K562 (cell line): ENCODE data around the gene ZKSCAN3. TPM values are rescaled to one million over a fixed set of nuclear protein-coding genes. Genes with fewer than 3 reads are reported as not detected.

Source experiments
- ATAC-seq: fragments of 200-7000 bp; cut with Tn5 transposase; 3 replicates; pipeline ENCODE4 v1.9.1; 2020; ENCODE audit warnings: moderate library complexity
- BruUV-seq: library from RNA; stranded (reverse); fragments of 400-500 nt; replicated peaks from 2 replicates; lab custom pipeline; 2021; lab: Mats Ljungman, UMichigan
- CTCF ChIA-PET: fragments of 300-600 bp; formaldehyde crosslinking; extraction: SDS; loops from one replicate; lab custom pipeline; 2021; ENCODE audit warnings: low intra/inter-chr PET ratio; lab: Yijun Ruan, JAX
- POLR2A ChIA-PET: fragments of 300-600, 350-650 bp; sonication (Branson Sonifier 250); formaldehyde crosslinking; extraction: SDS; loops from one replicate; lab custom pipeline; 2021; ENCODE audit warnings: antibody characterized with exemption, inconsistent platforms; lab: Yijun Ruan, JAX
- DNase-seq, 4 experiments: peaks; one replicate each; pipeline versions ENCODE4 v3.0.0 to v3.0.0-alpha.2; 2011 to 2018; ENCODE audit warnings: low spot score in 3 of 4, mixed read lengths in 3 of 4; ENCODE audit errors: extremely low read depth in 1 of 4
- FAIRE-seq: peaks from 2 replicates; lab custom pipeline; 2011; peaks lifted over from hg19 to GRCh38; lab: Jason Lieb, UNC
- H2AFZ ChIP-seq: 2 replicates; pipeline ENCODE4 v1.6.0; 2011; ENCODE audit warnings: low read depth, low read length, control low read depth, inconsistent platforms
- H3K27ac ChIP-seq: fragments of 200-600 bp; 3 replicates; pipeline ENCODE4 v1.8.0; 2011; ENCODE audit warnings: low read depth, mild to moderate bottlenecking, control low read depth, inconsistent platforms, low read length, moderate library complexity, mixed read lengths; ENCODE audit errors: extremely low read depth
- H3K27me3 ChIP-seq, 2 experiments: fragments of 300-600 bp in 1 of 2; 2 replicates in 1 of 2; 3 replicates in 1 of 2; pipeline versions ENCODE4 v1.6.0 to v1.8.0; 2011; ENCODE audit warnings: inconsistent platforms in 2 of 2, low read length in 2 of 2, mild to moderate bottlenecking in 1 of 2, mixed read lengths in 1 of 2, moderate library complexity in 1 of 2; ENCODE audit not compliant: control insufficient read depth in 2 of 2, insufficient read depth in 2 of 2
- H3K36me3 ChIP-seq: fragments of 300-600 bp; 3 replicates; pipeline ENCODE4 v1.8.0; 2011; ENCODE audit warnings: mild to moderate bottlenecking, low read length, inconsistent platforms; ENCODE audit not compliant: control insufficient read depth, insufficient read depth
- H3K4me1 ChIP-seq, 2 experiments: fragments of 200-600 bp in 1 of 2; replicated peaks in 1 of 2; 2 replicates in 1 of 2; 3 replicates in 1 of 2; pipeline versions ENCODE4 v1.5.1 to v1.8.0; 2011; ENCODE audit warnings: inconsistent platforms in 2 of 2, low read length in 2 of 2, mild to moderate bottlenecking in 1 of 2, mixed read lengths in 1 of 2, moderate library complexity in 1 of 2; ENCODE audit not compliant: control insufficient read depth in 2 of 2, insufficient read depth in 2 of 2
- H3K4me2 ChIP-seq: 2 replicates; pipeline ENCODE4 v1.6.1; 2011; ENCODE audit warnings: low read length, control low read depth, inconsistent platforms, mixed read lengths; ENCODE audit not compliant: insufficient read depth
- H3K4me3 ChIP-seq: fragments of 200-600 bp; sonication (generic), shearing (Covaris generic); 2 replicates; pipeline ENCODE4 v1.5.1; 2016; ENCODE audit warnings: control low read depth, inconsistent platforms
- H3K79me2 ChIP-seq: fragments of 200-600 bp; 3 replicates; pipeline ENCODE4 v1.8.0; 2011; ENCODE audit warnings: low read length, inconsistent platforms; ENCODE audit not compliant: control insufficient read depth, insufficient read depth
- H3K9ac ChIP-seq, 2 experiments: 2 replicates each; pipeline versions ENCODE4 v1.6.0 to v1.6.1; 2011; ENCODE audit warnings: low read depth in 2 of 2, low read length in 2 of 2, control low read depth in 1 of 2, inconsistent platforms in 1 of 2, mild to moderate bottlenecking in 1 of 2, mixed read lengths in 1 of 2; ENCODE audit not compliant: insufficient read depth in 1 of 2
- H3K9me1 ChIP-seq: one replicate; pipeline ENCODE4 v1.6.0; 2011; ENCODE audit warnings: inconsistent platforms, mild to moderate bottlenecking, low read length, moderate library complexity; ENCODE audit not compliant: control insufficient read depth, insufficient read depth
- H3K9me3 ChIP-seq: replicated peaks from 2 replicates; pipeline ENCODE4 v1.5.1; 2011; ENCODE audit warnings: low read depth, low read length, inconsistent platforms; ENCODE audit not compliant: control insufficient read depth, insufficient read depth
- H4K20me1 ChIP-seq: replicated peaks from 2 replicates; pipeline ENCODE4 v1.6.1; 2011; ENCODE audit warnings: low read length, inconsistent platforms, mixed read lengths; ENCODE audit not compliant: control insufficient read depth, insufficient read depth
- EP300 ChIP-seq: IDR thresholded peaks from 2 replicates; pipeline ENCODE4 v1.6.1; 2012; ENCODE audit warnings: low read length, improper control_type of control experiment
- FOXP1 ChIP-seq: sonication (generic); formaldehyde crosslinking; IDR thresholded peaks from 2 replicates; pipeline ENCODE4 v1.8.0; 2022; ENCODE audit warnings: mild to moderate bottlenecking, missing genetic modification reagents
- HDGF ChIP-seq: fragments of 450-650 bp; IDR thresholded peaks from 2 replicates; pipeline ENCODE4 v1.6.1; 2016
- KDM1A ChIP-seq, 2 experiments: fragments of 450-650 bp; IDR thresholded peaks; 2 replicates each; pipeline ENCODE4 v1.6.1; 2016; ENCODE audit warnings: mild to moderate bottlenecking in 2 of 2
- KDM2B ChIP-seq: fragments of 250-450 bp; sonication (Bioruptor Pico); IDR thresholded peaks from 2 replicates; pipeline ENCODE4 v1.8.0; 2021; ENCODE audit warnings: mild to moderate bottlenecking, moderate library complexity
- RB1 ChIP-seq: fragments of 450-650 bp; IDR thresholded peaks from 2 replicates; pipeline ENCODE4 v1.6.1; 2017; ENCODE audit warnings: low read depth, mild to moderate bottlenecking
- SIX5 ChIP-seq, 2 experiments: IDR thresholded peaks; 2 replicates each; pipeline ENCODE4 v1.6.1; 2011; ENCODE audit warnings: low read length in 2 of 2, borderline replicate concordance in 1 of 2, low read depth in 1 of 2, mild to moderate bottlenecking in 1 of 2, moderate library complexity in 1 of 2; ENCODE audit not compliant: insufficient read depth in 1 of 2
- SNAPC5 ChIP-seq: fragments of 250-450 bp; sonication (Bioruptor Pico); IDR thresholded peaks from 2 replicates; pipeline ENCODE4 v1.8.0; 2021; ENCODE audit warnings: moderate library complexity, mild to moderate bottlenecking, inconsistent platforms
- ZNF316 ChIP-seq: fragments of 450-650 bp; IDR thresholded peaks from 2 replicates; pipeline ENCODE4 v1.6.1; 2016
- ZNF75A ChIP-seq: fragments of 450-650 bp; formaldehyde crosslinking; IDR thresholded peaks from 2 replicates; pipeline ENCODE4 v1.4.0; 2020; ENCODE audit warnings: mild to moderate bottlenecking
- ZNF780A ChIP-seq: fragments of 250-450 bp; sonication (Bioruptor Pico); IDR thresholded peaks from 2 replicates; pipeline ENCODE4 v1.5.0; 2021; ENCODE audit warnings: mild to moderate bottlenecking
- WGBS: fragments of 100-300 bp; shearing (Covaris generic); methylation state at CpG from one replicate; pipeline ENCODE4 v1.1.6; 2016; ENCODE audit warnings: low coverage, mixed read lengths; ENCODE audit not compliant: insufficient coverage; ENCODE audit errors: missing lambda C conversion rate; 5-methylcytosine and 5-hydroxymethylcytosine counted together
- in situ Hi-C: fragments of 300-500 bp; cut with MboI; formaldehyde crosslinking; loops from 4 replicates; pipeline ENCODE4 v1.15.0; 2018; ENCODE audit warnings: inconsistent platforms, mixed read lengths
- intact Hi-C: fragments of 100-400 bp; cut with micrococcal nuclease; formaldehyde crosslinking; loops from 2 replicates; pipeline ENCODE4 v1.14.2; 2022
- polyA plus RNA-seq, 8 experiments: library from polyadenylated mRNA; depleted of rRNA in 4 of 8; stranded (reverse) in 5 of 8; unstranded in 3 of 8; fragments of >200 nt; fragmentation: Nextera tagmentation in 2 of 8; fragmentation: Illumina TruSeq in 1 of 8; extraction: Ambion mirVana in 2 of 8; extraction: Trizol in 1 of 8; gene quantifications; 2 replicates each; pipeline versions ENCODE4 v1.2.1 to v1.2.3, GENCODE V29; 2011 to 2014; ENCODE audit warnings: inconsistent platforms in 1 of 8, missing spikeins in 1 of 8
- total RNA-seq, 7 experiments: library from RNA; depleted of rRNA in 6 of 7; stranded (reverse); fragments of >200 nt in 6 of 7; fragmentation: Illumina TruSeq in 2 of 7; extraction: Trizol in 2 of 7; gene quantifications; 2 replicates each; pipeline versions ENCODE4 v1.2.1 to v1.2.3, GENCODE V29; 2011 to 2021; ENCODE audit warnings: low replicate concordance in 1 of 7
- TF ChIP-seq, protein P1 (sequence below): fragments of 450-650 bp; IDR thresholded peaks from 2 replicates; pipeline ENCODE4 v1.7.1; 2018; ENCODE audit warnings: mild to moderate bottlenecking, low read depth; ENCODE audit not compliant: partially characterized antibody

The ZKSCAN3 gene
- total and polyA plus RNA-seq, 9 of the 15 experiments (the other 6 are each of a cell fraction or from before 2014, with no cell fraction given) = 3.0 to 12.4 (median 10.2) TPM

GRCh38 chr6:28353356-28353755 is 3.6 kb downstream of the ZKSCAN3 start:
- intact Hi-C loops = loop anchor here (5.0 to 10.0 kb wide), 2 partner anchors 86 to 519 kb away; partner anchors contain the start of gene ZSCAN26
- Histone ChIP-seq H4K20me1 (no peaks in the 10 kb centered on the region), H3K27me3 (no peaks in the 10 kb centered on the region; a peak in 1 of 5 replicates), H3K4me3 (peak overlapping the region; percentile 10; the same call in 1 of the 2 replicates), H3K9ac (peak overlapping the region; percentile 8 to 57; a peak in 3 of 4 replicates), H3K27ac (peak overlapping the region; percentile 76), H3K36me3 (peaks cover 11% of the 10 kb centered on the region), H3K4me2 (peak overlapping the region; percentile 95), H3K9me3 (no peaks in the 10 kb centered on the region; the same call in 1 of the 2 replicates), H3K79me2 (peaks cover 81% of the 10 kb centered on the region), H3K4me1 (peaks cover 41 to 49% of the 10 kb centered on the region in 2 experiments), H3K9me1 (no peaks in the 10 kb centered on the region), H2AFZ (no peak overlapping the region)
- ATAC-seq (no peak), FAIRE-seq (no peak), DNase-seq (peak in 2 of 4 experiments; percentile 36 to 48)
- ChIA-PET POLR2A (interaction anchor here (0.5 to 5.3 kb wide), 6 partner anchors 10 to 457 kb away, joined by 3 to 80 read pairs (median 3); partner anchors contain the start of gene ZSCAN31), CTCF (no interaction called here)
- in situ Hi-C loops = no loop called here
- no TSS peak for BruUV-seq
- 20% methylated on average over 3 of the region's 3 CpGs for WGBS
- no peak for TF ChIP-seq ZNF75A (CRISPR knock-in tag)
- no peak for TF ChIP-seq EP300
- no peak for TF ChIP-seq SIX5 (IDR thresholded peaks at IDR 0.05; ENCODE audit: borderline replicate concordance in 1 of 2, insufficient read depth in 1 of 2, low read depth in 1 of 2, low read length in 2 of 2)
- TF ChIP-seq KDM1A (IDR thresholded peaks at IDR 0.05) = peak; percentile 88 to 90
- no peak for TF ChIP-seq ZNF780A (CRISPR knock-in tag)
- peak; percentile 82 for TF ChIP-seq ZNF316
- no peak for TF ChIP-seq FOXP1 (CRISPR knock-in tag)
- TF ChIP-seq RB1 = no peak; the same call in 1 of the 2 replicates
- no peak for TF ChIP-seq SNAPC5
- TF ChIP-seq HDGF = no peak
- TF ChIP-seq KDM2B (CRISPR knock-in tag) = no peak
- TF ChIP-seq, protein P1, sequence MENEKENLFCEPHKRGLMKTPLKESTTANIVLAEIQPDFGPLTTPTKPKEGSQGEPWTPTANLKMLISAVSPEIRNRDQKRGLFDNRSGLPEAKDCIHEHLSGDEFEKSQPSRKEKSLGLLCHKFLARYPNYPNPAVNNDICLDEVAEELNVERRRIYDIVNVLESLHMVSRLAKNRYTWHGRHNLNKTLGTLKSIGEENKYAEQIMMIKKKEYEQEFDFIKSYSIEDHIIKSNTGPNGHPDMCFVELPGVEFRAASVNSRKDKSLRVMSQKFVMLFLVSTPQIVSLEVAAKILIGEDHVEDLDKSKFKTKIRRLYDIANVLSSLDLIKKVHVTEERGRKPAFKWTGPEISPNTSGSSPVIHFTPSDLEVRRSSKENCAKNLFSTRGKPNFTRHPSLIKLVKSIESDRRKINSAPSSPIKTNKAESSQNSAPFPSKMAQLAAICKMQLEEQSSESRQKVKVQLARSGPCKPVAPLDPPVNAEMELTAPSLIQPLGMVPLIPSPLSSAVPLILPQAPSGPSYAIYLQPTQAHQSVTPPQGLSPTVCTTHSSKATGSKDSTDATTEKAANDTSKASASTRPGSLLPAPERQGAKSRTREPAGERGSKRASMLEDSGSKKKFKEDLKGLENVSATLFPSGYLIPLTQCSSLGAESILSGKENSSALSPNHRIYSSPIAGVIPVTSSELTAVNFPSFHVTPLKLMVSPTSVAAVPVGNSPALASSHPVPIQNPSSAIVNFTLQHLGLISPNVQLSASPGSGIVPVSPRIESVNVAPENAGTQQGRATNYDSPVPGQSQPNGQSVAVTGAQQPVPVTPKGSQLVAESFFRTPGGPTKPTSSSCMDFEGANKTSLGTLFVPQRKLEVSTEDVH = no peak
